NT2/D1 (cell line): ENCODE results near the gene FAM3D.

Experiments
- DNase-seq: peaks from one replicate; pipeline ENCODE4 v3.0.0-alpha.2; 2011; ENCODE audit warnings: low read depth, low spot score
- H3K27me3 ChIP-seq: 2 replicates; pipeline ENCODE4 v1.6.0; 2011; ENCODE audit warnings: mild to moderate bottlenecking; ENCODE audit not compliant: insufficient read length, insufficient read depth
- H3K36me3 ChIP-seq: 2 replicates; pipeline ENCODE4 v1.6.1; 2011; ENCODE audit warnings: mild to moderate bottlenecking, low read length, mixed read lengths; ENCODE audit not compliant: insufficient read depth, insufficient read length
- H3K4me1 ChIP-seq: 2 replicates; pipeline ENCODE4 v1.5.1; 2011; ENCODE audit not compliant: insufficient read depth, insufficient read length
- H3K4me3 ChIP-seq: 2 replicates; pipeline ENCODE4 v1.5.1; 2011; ENCODE audit warnings: low read depth; ENCODE audit not compliant: insufficient read length
- H3K9ac ChIP-seq: 2 replicates; pipeline ENCODE4 v1.6.0; 2011; ENCODE audit warnings: low read depth; ENCODE audit not compliant: insufficient read length
- H3K9me3 ChIP-seq: 2 replicates; pipeline ENCODE4 v1.5.1; 2011; ENCODE audit warnings: mild to moderate bottlenecking, low read length; ENCODE audit not compliant: insufficient read depth
- SUZ12 ChIP-seq: IDR thresholded peaks from 2 replicates; pipeline ENCODE4 v1.6.1; 2011; ENCODE audit not compliant: insufficient read length, insufficient read depth; ENCODE audit errors: extremely low read depth
- YY1 ChIP-seq: IDR thresholded peaks from 2 replicates; pipeline ENCODE4 v1.6.1; 2011; ENCODE audit not compliant: insufficient read length, insufficient read depth
- ZNF274 ChIP-seq: IDR thresholded peaks from 2 replicates; pipeline ENCODE4 v1.6.1; 2011; ENCODE audit warnings: mild to moderate bottlenecking, low read depth, low read length

FAM3D gene

DNA sequence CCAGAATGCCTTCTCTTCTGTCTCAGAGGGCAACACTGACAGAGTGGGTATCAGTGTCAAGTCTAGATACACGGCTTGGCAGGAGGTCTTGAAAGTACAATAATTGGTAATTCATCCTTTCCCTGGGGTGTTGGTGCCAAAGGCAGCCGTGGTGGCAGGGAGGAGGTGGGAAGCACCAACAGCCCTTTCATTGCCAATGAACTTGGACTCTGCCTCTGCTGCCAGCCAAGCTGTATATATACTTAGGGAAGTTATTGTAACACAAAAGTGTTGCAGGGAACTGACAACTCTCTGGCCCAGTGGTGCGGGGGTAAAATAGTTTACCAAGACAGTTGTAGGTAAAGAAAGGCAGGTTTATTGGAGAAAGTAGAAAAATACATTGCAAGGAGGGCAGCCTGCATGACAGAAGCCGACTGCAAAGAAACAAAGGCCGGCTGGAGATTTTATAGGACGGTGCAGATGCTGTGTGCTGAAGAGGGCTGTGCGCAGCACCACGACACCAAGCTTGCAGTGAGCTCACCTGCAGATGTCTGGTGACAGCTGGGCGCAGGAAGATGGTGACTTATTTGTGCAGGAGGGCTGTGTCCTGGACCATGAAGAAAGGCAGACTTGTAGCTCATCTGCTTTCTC is 4.0 kb upstream of the FAM3D start:
- no peaks in the 10 kb centered on the region for H3K36me3 ChIP-seq
- TF ChIP-seq SUZ12 (no peak), YY1 (no peak), ZNF274 (no peak)
- H3K9me3 ChIP-seq = no peaks in the 10 kb centered on the region
- H3K4me3 ChIP-seq = no peak overlapping the region
- no peak for DNase-seq
- H3K27me3 ChIP-seq = no peaks in the 10 kb centered on the region
- H3K4me1 ChIP-seq = no peaks in the 10 kb centered on the region
- no peak overlapping the region for H3K9ac ChIP-seq

DNA sequence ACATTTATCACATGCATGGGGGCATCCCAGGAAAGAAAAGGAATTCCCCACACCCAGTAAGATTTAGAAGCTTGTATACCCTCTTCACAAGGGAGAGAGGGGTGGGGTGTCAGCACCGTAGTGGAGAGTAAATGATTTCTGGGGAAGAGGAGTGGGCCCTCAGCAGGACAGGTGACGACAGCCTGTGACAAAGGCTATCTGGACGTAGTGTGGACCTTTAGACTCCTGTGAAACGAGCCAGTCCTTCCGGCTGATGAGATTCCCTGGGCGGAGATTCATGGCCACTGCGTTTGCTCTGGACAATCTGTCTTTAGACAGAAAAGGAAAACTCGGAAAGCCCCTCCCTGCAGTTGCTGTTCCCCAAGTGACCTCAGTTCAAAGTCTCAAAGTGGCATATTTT is 1.7 kb upstream of the FAM3D start:
- Histone ChIP-seq H3K4me1 (no peaks in the 10 kb centered on the region), H3K9ac (no peak overlapping the region), H3K9me3 (no peaks in the 10 kb centered on the region), H3K4me3 (no peak overlapping the region), H3K36me3 (no peaks in the 10 kb centered on the region), H3K27me3 (no peaks in the 10 kb centered on the region)
- TF ChIP-seq ZNF274 = no peak
- TF ChIP-seq YY1 = no peak
- no peak for TF ChIP-seq SUZ12
- no peak for DNase-seq

DNA sequence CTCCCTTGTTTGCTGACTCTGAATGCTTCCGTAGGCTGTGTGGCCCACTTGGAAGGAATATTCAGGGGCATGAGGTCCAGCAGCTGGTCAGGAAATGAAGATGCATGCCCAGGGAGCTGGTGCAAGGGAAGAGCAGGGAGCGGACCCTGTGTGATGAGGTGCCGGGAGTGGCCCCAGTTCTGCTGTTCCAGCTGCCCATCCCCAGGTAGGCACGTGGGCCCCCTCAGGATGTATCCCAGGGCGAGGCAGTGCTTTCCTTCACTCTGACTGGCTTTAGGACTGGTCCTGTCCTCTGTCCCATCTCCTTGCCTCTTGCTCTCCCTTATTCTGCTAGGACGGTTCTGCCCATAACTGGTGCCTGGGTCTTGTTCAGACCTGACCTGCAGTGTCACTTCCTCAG is 1.1 kb upstream of the FAM3D start:
- no peak for TF ChIP-seq SUZ12
- no peak for TF ChIP-seq YY1
- TF ChIP-seq ZNF274 = no peak
- Histone ChIP-seq H3K9ac (no peak overlapping the region), H3K36me3 (no peaks in the 10 kb centered on the region), H3K27me3 (no peaks in the 10 kb centered on the region), H3K4me3 (no peak overlapping the region), H3K4me1 (no peaks in the 10 kb centered on the region), H3K9me3 (no peaks in the 10 kb centered on the region)
- DNase-seq = no peak

DNA sequence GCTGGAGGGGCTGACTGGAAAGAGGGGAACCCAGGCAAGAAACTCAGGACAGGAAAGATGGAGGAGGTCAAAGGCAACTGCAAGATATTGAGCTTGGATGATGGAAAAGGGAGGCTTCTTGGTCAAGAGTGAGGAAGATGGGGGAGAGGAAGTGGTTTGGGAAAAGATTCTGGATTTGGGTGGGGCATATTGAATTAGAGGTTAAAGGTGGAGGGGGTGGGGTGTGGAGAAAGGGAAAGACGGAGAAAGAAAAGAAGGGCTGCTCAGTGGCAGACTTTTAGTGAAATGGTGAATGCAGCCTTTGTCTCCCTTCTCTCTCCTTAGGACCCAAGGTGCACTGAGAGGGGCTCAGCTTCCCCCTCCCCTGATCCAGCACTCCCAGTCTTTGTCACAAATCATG is 655 bp upstream of the FAM3D start:
- no peak overlapping the region for H3K4me3 ChIP-seq
- H3K9ac ChIP-seq = no peak overlapping the region
- no peaks in the 10 kb centered on the region for H3K36me3 ChIP-seq
- H3K27me3 ChIP-seq = no peaks in the 10 kb centered on the region
- DNase-seq = no peak
- no peaks in the 10 kb centered on the region for H3K9me3 ChIP-seq
- TF ChIP-seq YY1 = no peak
- no peak for TF ChIP-seq SUZ12
- no peak for TF ChIP-seq ZNF274
- H3K4me1 ChIP-seq = no peaks in the 10 kb centered on the region

DNA sequence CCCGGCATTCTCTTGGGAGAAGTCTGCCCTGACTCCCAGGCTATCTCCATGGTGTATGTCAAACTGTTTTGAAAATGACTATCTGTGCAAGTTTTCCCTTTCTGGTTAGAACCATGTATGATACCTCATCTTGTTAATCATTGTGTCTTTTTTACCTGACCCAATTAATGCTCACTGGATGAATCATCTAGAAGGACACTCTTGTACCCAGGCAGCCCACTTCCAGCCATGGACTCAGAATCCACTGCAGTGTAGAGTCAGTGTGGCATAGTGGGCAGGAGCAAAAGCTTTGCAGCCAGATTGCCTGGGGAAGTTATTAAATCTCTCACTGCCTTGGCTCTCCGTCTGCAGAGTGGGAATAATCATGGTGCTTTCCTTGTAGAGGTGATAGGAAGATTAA is 1.2 kb downstream of the FAM3D start:
- H3K27me3 ChIP-seq = no peaks in the 10 kb centered on the region
- H3K4me3 ChIP-seq = no peak overlapping the region
- TF ChIP-seq ZNF274 = no peak
- no peak for TF ChIP-seq SUZ12
- no peak for TF ChIP-seq YY1
- no peaks in the 10 kb centered on the region for H3K36me3 ChIP-seq
- no peaks in the 10 kb centered on the region for H3K9me3 ChIP-seq
- H3K9ac ChIP-seq = no peak overlapping the region
- H3K4me1 ChIP-seq = no peaks in the 10 kb centered on the region
- DNase-seq = no peak

DNA sequence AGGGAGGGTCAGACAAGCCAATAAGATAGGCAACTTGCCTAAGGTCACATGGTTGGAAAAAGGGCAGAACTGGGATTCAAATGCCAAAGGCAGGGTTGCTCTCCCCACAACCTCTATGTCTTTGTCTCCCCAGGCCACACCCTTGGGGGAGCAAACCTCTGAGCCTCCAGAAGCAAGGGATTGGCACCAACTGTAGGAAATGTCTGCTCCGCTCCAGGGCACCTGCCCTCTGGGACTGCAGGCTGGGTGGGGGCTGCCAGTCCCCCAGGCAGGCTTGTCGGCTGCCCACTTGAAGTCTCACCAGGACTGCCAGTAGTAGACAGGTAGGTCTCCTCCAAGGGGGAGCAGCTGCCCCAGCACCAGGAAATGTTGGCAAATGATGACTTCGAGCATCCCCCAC is 2.0 kb downstream of the FAM3D start:
- H3K4me3 ChIP-seq = no peak overlapping the region
- H3K9ac ChIP-seq = no peak overlapping the region
- no peaks in the 10 kb centered on the region for H3K4me1 ChIP-seq
- DNase-seq = no peak
- no peaks in the 10 kb centered on the region for H3K36me3 ChIP-seq
- TF ChIP-seq SUZ12 (no peak), ZNF274 (no peak), YY1 (no peak)
- no peaks in the 10 kb centered on the region for H3K9me3 ChIP-seq
- no peaks in the 10 kb centered on the region for H3K27me3 ChIP-seq

DNA sequence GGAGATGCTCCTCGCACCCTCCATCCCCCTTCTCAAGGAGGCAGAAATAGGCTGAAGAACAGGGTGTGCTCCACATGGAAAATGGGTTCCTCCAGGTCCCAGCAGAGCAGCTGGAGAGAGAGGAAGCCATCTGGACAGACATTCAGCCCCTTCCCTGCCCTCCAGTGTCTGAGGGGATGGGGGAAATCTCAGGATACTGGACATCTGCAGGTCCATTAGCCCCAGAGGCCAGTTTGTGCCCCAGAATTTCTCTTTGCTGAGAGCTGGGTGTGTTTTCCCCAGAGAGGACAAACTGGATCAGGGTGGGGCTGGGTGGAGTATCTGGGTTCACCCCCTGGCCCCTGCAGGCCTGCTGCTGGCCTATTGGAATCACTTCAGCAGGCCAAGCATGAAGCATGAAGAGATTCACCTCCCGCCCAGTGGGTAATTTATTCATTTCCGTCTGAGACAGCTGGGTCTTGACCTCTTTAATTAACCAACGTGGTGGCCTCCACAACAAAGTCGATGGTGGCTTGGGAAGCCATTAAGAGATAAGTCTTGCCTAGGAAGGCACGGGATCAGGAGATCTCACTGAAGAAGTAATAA is 4.6 kb downstream of the FAM3D start:
- Histone ChIP-seq H3K4me1 (no peaks in the 10 kb centered on the region), H3K4me3 (no peak overlapping the region), H3K36me3 (no peaks in the 10 kb centered on the region), H3K9me3 (no peaks in the 10 kb centered on the region), H3K27me3 (no peaks in the 10 kb centered on the region), H3K9ac (no peak overlapping the region)
- DNase-seq = no peak
- TF ChIP-seq YY1 (no peak), SUZ12 (no peak), ZNF274 (no peak)
